HG02943 (cell line): ENCODE measurements around the gene C12orf76.

Experiments
- ATAC-seq: cut with Tn5 transposase; IDR thresholded peaks from one replicate; pipeline ENCODE4 v1.9.1; 2021; ENCODE audit warnings: mild to moderate bottlenecking, low read depth, moderate library complexity; ENCODE audit not compliant: unreplicated experiment

The C12orf76 gene

GRCh38 chr12:109998241-109998903, 50.0 kb downstream of the C12orf76 start:
- no peak for ATAC-seq

- ATAC-seq: no peak
These were observed 50.9 kb downstream of the C12orf76 start for GRCh38 chr12:109997393-109997792.

- ATAC-seq: no peak
These were observed 51.9 kb downstream of the C12orf76 start for GRCh38 chr12:109996483-109996853.

- ATAC-seq: peak; percentile 54
These were observed 52.4 kb downstream of the C12orf76 start, which contains the start of gene GIT2 for GRCh38 chr12:109995686-109996482. Gene GIT2 (minus strand): TSS chr12:109996368. CDS start chr12:109996224, 144 bp downstream.

GRCh38 chr12:109995361-109995685, 53.0 kb downstream of the C12orf76 start:
- ATAC-seq: no peak

- no peak for ATAC-seq
These were observed 53.7 kb downstream of the C12orf76 start for GRCh38 chr12:109994401-109995175.

- no peak for ATAC-seq
These were observed 55.2 kb downstream of the C12orf76 start for GRCh38 chr12:109993091-109993490.

GRCh38 chr12:109991586-109991985, 56.7 kb downstream of the C12orf76 start:
- no peak for ATAC-seq
